DMS153 treated with DMSO at 0.1 percent for 48 hours (cell line): Measurements from ENCODE around the gene WWOX.
"Not testable (repeated sequence)": the region's sequence is repeated elsewhere in the genome, so short reads cannot be mapped to it uniquely, and the experiment has no call there.

Experiments used
- DNase-seq: peaks from one replicate; lab custom pipeline; 2025; ENCODE audit not compliant: unreplicated experiment; lab: John Stamatoyannopoulos, UW

WWOX gene

DNA sequence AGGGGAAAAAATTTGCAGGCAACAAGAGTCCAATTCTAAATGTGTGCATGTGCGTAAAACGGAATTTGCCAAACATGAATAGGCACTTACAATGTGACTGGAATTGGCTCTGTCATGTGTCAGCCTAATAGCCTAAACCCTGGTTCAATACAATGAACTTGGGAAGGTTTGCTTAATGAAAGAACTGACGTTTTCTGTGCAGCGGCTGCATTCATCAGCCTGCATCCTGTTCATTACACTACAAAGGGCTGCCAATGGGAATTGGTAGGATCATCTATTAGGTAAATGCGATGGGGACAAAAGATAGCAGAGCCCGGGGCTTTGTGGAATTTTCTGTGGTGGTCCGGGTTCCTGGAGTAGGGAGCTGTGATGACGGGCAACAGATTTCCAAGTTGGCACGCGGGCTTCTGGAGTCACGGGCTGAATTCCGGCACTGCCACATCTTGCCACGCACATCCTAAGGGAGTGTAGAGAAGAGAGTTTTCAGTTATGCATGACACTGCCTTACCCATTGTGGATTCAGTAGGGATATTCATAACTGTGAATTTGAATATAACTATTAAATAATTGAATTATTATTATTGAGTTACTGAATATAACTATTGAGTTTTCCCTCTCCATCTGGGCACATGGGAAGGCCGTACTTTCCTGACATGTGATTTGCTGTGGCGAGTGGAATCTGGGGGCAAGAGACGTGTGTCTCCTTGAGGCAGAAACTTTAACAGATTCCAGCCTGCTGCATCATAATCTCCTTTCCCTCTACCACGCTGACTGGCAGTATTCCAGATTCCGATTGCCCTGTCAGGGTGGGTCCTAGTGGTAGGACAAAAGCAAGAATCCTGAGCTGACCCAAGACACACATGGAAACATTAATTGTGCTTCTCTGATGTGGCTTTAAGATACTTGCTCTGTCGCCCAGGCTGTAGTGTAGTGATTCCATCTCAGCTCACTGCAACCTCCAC, 565.6 kb downstream of the WWOX start:
- no peak for DNase-seq

DNA sequence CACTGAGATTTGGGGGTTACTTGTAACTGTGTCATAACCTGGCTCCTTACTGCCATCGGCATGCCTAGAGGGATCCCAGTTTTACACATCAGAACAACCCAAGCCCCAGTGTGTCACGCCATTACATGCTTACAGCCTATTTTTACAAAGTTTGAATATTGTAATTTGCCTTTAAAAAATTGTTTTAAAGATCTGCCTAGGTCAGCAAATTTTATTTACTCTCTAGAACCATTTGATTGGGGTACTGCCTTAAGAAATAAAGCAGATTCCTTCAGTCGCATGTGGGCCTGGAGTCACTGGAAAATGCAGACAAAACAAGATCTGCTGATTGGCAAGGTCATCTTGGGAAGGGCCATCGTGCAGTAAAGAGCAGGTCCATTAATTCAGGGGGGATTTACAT, 566.9 kb downstream of the WWOX start:
- no peak for DNase-seq

DNA sequence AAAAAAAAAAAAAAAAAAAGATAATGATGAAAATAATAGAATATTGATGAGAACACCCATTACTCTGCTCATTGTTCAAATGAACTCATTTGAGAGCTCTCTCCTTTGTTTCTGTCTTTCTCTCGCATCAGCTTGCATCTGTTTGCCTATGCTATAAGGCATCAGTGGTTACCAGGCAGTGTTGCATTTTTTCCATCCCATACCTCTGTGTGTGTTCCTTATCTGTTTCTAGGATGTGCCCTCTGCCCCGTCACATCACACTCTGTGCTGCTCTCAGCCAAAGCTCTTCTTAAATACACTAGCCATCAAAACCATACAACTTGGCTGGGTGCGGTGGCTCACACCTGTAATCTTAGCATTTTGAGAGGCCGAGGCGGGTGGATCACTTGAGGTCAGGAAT, 568.2 kb downstream of the WWOX start:
- DNase-seq: no peak

DNA sequence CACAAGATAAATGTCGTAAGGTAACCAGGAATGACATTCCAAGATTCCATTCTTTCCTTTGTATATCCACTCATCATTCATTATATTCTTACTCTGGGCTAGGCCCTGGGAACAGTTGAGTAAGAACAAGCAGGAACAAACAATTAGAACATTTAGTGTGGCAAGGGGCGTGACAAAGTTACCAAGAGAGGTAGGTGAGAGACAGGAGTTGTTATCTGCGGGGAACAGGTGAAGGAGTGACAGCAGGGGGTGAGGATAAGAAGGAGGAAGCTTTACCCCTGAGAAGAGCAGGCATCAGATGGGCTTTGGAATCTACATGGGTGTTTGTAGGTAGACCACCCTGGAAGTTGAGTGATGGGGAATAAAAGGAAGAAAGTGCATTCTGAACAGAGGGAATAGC, 568.9 kb downstream of the WWOX start:
- no peak for DNase-seq

DNA sequence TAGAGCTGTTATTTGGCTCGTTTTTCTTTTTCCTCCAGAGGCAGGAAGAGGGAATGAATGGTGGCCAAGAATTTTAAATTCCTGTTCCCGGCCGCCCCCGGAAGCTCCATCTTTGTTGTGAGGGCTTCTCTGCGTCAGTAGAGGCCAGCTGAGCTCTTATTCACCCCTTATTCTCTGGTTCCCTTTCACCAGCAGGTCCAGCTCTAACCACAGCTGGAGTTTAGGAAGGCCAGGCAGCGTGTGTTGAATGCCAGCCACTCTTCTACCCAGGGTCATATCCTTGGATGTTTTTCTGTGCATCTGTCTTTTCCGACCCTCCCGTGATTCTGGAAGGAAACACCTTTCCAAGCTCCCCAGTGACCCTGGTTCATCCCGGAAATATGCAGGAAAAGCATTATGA, 570.5 kb downstream of the WWOX start:
- no peak for DNase-seq

DNA sequence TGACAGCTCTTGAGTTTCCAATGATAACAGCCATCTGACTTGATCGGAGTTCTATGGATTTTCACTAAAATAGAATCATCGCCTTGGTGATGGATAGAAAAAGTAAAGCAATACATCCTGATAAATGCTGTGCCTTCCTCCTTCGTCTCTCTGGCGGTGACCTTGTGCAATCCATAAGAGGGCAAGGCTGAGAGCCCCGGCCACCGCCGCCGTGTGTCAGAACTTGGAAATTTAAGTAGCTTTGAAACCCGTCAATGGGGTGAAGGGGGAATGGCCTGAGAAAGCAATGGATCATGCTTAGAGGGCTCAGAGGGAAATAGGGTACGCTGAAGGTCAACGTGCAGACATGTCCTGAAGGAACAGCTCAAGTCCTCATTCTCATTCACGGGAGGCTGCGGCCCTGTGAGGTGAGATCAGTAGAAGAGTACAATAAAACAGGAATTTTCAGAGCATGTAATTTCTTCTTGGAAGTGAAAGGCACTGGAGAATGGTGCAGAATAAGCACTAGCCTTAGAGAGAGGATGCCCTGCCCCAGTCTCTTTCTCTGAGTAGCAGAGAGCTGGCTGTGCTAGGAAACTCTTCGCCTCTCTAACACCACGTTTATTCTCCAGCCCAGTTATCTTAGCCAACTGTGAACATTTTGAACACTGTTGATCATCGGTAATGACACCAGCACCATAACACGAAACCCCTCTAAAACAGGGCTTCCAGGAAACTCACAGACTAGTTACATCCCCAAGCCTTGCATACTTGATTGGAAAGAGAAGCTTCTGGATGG, 573.5 kb downstream of the WWOX start:
- DNase-seq: no peak

DNA sequence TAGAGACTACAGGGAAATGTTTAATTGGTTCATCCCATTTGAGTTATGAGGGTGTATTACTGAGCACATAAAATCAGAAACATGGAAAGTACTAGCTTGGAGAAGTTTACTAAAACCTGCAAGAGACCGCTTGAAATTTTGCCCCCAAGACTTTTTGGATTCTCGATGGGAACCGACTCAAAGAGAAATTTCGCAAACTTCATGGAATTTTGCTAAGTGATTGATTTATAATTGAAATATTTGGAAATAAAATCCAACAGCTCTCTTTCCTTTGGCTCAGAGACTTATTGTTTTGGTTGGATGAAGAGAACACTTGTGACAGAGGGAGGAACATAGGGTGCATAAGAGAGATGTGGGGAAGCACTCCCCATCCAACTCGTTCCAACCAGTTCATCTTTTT, 574.4 kb downstream of the WWOX start:
- DNase-seq: no peak

DNA sequence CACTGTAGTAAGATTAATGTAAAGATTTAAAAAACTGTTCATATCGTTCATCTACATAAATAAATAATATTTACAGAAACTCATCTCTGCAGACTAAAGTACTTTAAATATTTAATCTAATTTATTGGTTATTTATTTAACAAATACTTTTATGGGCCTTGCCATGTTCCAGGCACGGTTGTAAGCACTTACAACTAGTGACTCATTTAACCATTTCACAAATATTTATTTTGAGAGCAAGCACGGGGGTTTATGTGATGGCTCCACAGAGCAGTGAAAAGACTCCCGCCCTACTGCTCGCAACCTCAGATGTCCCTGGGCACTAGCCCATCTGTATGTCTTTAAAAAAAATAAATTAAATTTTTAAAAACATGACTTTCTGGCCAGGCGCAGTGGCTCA, 575.9 kb downstream of the WWOX start:
- no peak for DNase-seq

DNA sequence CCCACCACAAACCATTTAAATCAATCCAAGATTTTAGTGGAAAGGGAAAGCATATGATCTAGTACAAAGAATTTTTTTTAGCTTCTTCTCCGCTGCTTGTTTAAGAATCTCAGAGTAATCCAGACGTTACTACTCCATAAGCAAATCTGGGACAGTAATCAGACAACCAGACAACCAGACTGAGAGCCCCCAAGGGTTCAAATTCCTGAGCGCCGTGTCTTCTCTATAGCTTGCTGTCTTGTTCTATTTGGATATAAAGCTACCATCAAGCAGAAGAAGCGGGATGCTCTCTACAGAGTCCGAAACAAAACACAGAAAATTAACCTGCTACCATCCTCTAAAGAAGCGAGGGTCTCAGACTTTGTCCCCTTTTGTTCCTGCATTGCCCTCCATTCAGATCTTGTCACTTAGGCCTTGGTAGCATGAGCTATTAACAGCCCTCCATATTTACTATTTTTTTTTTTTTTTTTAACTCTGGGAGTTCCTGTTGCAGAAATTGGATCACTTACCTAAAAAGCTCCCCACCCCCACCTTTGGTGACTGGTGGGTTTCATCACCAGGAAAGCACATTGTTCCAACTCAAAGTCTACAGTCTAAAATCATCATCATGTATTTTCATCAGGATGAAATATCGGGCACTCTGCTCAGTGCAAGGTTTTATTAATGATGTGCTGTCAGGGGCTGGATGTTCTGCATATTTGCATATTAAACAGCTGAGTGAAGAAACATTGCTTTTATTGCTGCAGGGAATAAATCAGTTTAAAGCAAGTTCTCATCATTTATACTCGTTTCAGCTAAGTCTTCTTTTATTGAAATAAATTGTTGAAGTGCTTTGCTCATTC, 576.7 kb downstream of the WWOX start:
- DNase-seq: no peak

DNA sequence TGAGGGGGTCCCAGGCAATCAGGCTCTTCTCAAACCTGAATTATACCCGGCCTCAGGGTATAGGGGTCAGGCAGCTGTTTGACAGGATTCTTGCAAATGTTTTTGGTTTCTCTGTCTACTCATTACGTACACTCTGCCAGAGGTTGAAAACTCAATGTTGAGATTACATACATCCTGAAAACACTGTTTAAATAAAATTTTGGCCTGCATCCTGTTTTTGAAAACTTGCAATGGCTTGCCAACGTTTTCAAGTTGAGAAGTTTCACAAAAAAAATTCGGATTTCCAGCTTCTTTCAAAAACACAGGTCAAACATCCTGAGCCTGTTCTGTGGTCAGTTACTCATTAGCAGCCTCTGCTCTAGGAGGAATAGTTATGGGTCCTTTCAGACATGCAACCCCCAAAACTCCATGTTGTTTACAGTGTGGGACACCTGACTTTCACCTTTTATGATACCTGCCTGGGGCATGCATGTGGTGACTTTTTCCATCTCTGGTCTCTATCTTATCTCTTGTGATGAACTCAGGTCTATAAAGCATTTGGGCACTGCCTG, 577.8 kb downstream of the WWOX start:
- DNase-seq: no peak

DNA sequence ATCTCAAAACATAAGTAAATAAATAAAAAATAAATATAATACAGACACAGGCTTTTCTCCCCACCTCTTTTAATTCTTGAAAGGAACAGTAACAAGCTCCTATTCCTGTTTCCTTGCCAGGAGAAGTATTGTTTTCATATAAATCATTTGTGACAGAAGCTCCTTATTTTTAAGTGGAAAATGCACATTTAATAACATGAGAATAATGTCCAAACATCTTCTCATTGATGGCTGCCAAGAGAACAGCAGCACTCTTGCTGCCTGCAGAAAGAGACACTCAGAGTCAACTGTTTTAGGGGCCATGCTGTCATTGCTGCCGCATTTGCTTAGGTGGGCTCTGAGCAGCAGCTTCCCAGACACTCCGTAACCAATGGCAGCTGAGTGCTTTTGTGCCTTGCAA, 580.1 kb downstream of the WWOX start:
- DNase-seq: no peak

DNA sequence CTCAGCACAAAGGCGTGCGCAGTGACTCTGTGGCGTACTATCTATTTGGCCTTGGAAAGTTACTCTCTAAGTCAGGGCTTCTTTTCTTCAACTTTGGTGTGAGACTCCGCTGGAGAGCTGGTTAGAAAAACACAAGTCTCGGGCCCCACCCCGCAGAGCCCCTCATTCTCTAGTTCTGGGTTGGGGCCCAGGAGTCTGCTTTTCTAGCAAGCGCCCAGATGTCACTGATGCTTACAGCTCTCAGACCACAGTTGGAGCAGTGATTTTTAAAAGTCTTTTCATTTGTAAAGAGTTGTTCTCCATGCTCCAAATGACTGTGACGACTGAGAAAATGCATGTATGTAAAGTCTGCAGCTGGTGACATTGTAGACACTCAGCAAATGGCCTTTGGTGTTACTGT, 582.3 kb downstream of the WWOX start:
- DNase-seq: no peak

DNA sequence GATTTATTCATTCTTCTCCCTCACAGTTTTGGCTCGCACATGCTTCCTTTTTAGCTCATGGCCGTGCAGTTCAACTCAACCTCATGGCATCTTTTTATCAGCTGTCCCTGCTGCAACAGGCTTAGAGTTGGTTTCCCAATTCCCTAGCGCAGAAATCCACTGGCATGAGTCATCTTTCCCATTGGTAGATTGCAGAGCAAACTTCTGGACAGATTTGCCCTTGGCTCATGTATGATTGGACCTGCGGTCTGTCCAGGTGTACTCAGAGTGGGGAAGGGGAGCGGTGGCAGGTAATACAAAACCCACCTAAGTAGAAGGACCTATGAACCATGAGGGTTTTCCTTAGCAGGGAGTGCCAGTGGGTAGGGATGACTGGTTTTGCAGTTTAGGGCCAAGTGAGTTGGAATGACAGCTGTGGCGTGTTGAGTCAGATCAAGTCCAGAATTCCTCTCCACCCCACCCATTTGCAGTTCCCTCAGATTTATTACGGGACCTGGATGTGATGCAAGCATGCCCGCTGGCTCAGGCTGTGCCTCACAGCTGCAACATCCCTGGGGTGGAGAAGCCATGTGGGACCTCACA, 584.7 kb downstream of the WWOX start:
- DNase-seq: no peak

DNA sequence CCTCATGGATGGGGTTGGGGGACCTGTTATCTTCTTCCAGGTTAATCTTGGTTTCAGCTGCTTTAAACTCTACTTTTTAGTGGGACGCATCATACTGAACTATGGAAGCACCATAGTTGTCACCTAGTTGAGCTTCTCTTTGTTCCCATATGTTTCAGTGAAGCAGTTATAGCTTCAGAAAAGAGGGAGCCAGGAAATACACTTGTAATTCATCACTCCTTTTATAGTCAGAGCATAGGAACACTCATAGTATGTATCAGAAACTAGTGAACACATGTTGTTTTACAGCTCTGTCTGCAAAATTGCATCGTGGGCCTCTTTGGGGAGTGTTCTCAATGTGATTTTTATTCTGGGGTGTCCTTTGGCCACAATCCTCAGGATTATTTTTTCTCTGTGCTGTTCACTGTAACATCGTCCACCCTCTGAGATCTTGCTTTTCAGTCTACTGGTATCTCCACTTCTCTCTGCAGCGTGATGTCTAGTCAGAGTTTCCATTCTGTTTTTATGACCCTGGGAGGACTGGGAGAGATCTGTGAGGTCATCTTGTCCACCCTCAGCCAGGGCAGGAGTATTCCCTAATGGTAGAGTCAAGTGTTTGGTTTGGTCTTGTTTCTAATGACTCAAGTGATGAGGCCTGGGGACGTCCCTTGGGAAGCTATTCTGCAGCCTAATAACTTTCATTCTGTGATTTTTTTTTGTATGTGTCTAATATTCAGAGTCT, 585.4 kb downstream of the WWOX start:
- no peak for DNase-seq

DNA sequence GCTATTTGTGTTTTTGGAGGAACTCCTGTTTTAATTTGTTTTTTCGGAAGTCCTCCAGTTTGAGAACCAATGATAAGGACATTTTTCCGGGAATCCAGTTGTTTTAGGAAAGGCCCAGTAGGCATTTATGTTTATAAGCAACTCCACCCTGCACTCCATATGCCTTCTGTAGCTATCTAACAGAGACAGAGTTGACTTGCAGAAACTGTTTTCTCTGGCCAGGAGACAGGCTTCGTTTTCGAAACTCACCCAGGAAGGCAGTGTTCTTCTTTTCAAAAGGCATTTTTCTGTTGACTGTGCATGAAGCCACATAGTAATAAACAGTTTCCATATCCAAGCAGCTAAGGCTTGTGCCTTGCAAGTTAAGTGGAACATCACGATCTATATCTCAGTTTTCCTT, 587.1 kb downstream of the WWOX start:
- DNase-seq: no peak

DNA sequence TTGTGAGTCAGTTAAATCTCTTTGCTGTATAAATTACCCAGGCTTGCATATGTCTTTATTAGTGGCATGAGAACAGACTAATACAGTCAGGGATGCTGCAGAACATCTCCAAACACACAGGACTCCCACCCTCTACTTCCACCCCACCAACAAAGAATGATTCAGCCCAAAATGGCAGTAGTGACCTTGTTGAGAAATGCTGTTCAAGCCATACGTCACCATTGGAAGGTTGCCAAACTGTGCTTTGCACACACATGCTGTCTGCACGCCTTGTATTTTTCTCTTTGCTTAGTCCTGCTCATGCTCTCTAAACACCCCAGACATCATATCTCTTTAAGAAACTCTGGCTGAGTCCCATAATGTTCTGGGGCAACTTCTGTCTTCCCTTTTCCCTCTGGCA, 589.6 kb downstream of the WWOX start:
- no peak for DNase-seq

DNA sequence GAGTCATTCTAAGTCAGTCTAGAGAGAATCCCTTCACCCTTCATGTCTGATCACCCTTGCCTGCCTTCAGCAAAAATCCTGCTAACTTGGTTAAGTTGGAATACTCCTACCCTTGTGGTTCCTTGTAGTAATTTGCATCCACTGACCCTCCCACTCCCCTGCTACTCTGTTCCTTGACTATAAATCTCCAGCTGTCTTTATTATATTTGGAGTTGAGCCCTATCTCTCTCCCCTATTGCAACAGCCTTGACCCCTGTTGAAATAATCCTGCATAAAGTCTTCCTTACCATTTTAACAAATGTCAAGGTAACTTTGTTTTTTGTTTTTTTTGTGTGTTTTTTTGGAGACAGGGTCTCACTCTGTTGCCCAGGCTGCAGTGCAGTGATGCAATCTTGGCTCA, 590.1 kb downstream of the WWOX start:
- no peak for DNase-seq

DNA sequence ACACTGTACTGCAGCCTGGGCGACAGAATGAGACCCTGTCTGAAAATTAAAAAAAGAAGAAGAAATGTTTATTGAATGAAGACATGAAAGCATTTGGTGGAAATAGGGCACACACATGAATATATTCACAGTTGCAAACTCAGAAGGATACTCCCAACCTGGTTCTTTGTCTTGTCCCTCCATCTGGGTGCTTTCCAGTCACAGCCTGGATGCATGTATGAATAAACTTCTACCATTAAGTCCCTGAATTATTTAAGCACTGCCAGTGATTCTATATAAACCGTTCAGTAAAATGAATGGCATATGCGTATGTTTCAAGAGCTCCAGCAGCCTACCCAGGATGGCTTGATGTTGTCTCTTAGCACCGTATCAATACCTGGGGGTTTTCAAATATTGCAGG, 591.1 kb downstream of the WWOX start:
- no peak for DNase-seq

DNA sequence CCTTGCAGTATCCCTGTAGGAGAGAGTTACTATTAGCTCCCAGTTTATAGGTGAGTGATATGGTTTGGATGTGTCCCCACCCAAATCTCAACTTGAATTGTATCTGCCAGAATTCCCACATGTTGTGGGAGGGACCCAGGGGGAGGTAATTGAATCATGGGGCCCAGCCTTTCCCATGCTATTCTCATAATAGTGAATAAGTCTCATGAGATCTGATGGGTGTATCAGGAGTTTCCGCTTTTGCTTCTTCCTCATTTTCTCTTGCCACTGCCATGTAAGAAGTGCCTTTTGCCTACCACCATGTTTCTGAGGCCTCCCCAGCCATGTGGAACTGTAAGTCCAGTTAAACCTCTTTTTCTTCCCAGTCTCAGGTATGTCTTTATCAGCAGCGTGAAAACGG, 592.3 kb downstream of the WWOX start:
- not testable (repeated sequence) for DNase-seq

DNA sequence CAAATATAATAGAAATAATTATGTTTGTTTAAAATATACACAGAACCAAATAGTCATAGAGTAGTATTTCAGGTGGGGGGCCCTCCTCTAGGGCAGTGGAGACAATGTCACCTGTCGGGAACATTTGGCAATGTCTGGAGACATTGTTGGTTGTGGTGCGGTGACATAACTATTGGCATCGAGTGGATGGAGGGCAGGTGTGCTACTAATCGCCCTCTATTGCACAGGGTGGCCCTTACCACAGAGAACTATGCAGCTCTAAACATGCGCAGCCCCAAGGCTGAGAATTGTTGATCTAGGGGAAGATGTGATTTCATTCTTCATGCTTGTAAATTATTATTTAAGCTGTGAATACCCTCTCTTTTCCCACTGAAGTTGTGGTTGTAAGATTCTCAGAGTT, 594.0 kb downstream of the WWOX start:
- no peak for DNase-seq
